ENCODE measurements around the gene EEFSEC.

The EEFSEC gene

GRCh38 chr3:128369881-128370642 lies 216.8 kb downstream of the EEFSEC start:
- no peak for DNase-seq (ENCODE audit: low read depth)

- DNase-seq (ENCODE audit: low read depth): no peak
Observed at GRCh38 chr3:128372281-128372680, 219.0 kb downstream of the EEFSEC start.

- DNase-seq (ENCODE audit: low read depth): no peak
Observed at GRCh38 chr3:128372707-128373533, 219.6 kb downstream of the EEFSEC start.

- DNase-seq (ENCODE audit: low read depth): no peak
Observed at GRCh38 chr3:128374746-128375445, 221.6 kb downstream of the EEFSEC start.

GRCh38 chr3:128376516-128376915 lies 223.2 kb downstream of the EEFSEC start:
- no peak for DNase-seq (ENCODE audit: low read depth)

GRCh38 chr3:128378631-128379347 lies 225.5 kb downstream of the EEFSEC start:
- no peak for DNase-seq (ENCODE audit: low read depth)

- DNase-seq (ENCODE audit: low read depth): no peak
Observed at GRCh38 chr3:128379367-128380160, 226.3 kb downstream of the EEFSEC start.

- DNase-seq (ENCODE audit: low read depth): no peak
Observed at GRCh38 chr3:128380295-128380694, 227.0 kb downstream of the EEFSEC start.

- no peak for DNase-seq (ENCODE audit: low read depth)
Observed at GRCh38 chr3:128380719-128381118, 227.4 kb downstream of the EEFSEC start.

GRCh38 chr3:128381609-128382008 lies 228.3 kb downstream of the EEFSEC start:
- no peak for DNase-seq (ENCODE audit: low read depth)

- no peak for DNase-seq (ENCODE audit: low read depth)
Observed at GRCh38 chr3:128382221-128382807, 229.0 kb downstream of the EEFSEC start.

GRCh38 chr3:128383316-128384235 lies 230.3 kb downstream of the EEFSEC start:
- peak; percentile 24 for DNase-seq (ENCODE audit: low read depth)

- no peak for DNase-seq (ENCODE audit: low read depth)
Observed at GRCh38 chr3:128385080-128385832, 232.0 kb downstream of the EEFSEC start.

GRCh38 chr3:128388932-128389331 lies 235.7 kb downstream of the EEFSEC start:
- DNase-seq (ENCODE audit: low read depth): no peak

- no peak for DNase-seq (ENCODE audit: low read depth)
Observed at GRCh38 chr3:128390867-128391266, 237.6 kb downstream of the EEFSEC start.

GRCh38 chr3:128392021-128392420 lies 238.7 kb downstream of the EEFSEC start:
- DNase-seq (ENCODE audit: low read depth): no peak

- no peak for DNase-seq (ENCODE audit: low read depth)
Observed at GRCh38 chr3:128392818-128393544, 239.7 kb downstream of the EEFSEC start.

- no peak for DNase-seq (ENCODE audit: low read depth)
Observed at GRCh38 chr3:128394033-128394432, 240.8 kb downstream of the EEFSEC start.

Measured in stimulated activated CD4-positive, alpha-beta T cell treated with anti-CD3 and anti-CD28 coated beads, Interleukin-2, amount 100 ng/mL, for 4 hours (primary cell).